ENCODE data around the gene KIAA0753.

DNA sequence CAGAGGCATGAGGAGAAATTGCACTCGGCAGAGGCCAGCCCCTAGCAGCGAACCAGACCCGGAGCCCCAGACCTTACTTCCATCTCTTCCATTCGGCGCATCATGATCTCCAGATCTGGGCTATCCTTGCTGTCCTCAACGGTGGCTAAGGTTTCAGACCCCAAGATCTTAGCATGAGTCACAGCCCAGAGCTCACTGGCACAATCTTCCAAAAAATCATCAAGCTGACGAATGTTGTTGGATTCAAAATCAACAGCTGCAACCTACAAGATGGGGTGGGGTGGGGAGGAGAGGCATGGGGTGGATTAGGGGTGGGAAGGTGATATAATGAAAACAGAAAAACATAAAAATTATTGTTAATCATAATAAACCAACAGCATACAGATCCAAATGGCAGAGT, 44.4 kb downstream of the KIAA0753 start:
- no peak for TF ChIP-seq SMC3 (conservative IDR thresholded peaks at IDR 0.05; ENCODE audit: insufficient read depth, low read depth, low read length)
- TF ChIP-seq ZNF354B (CRISPR knock-in tag; IDR thresholded peaks at IDR 0.05) = no peak
- TF ChIP-seq MTA2 (IDR thresholded peaks at IDR 0.05; ENCODE audit: low read depth) = no peak
- TF ChIP-seq, protein P1, sequence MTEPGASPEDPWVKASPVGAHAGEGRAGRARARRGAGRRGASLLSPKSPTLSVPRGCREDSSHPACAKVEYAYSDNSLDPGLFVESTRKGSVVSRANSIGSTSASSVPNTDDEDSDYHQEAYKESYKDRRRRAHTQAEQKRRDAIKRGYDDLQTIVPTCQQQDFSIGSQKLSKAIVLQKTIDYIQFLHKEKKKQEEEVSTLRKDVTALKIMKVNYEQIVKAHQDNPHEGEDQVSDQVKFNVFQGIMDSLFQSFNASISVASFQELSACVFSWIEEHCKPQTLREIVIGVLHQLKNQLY (CRISPR knock-in tag; conservative IDR thresholded peaks at IDR 0.05) = no peak
- TF ChIP-seq, protein P2, sequence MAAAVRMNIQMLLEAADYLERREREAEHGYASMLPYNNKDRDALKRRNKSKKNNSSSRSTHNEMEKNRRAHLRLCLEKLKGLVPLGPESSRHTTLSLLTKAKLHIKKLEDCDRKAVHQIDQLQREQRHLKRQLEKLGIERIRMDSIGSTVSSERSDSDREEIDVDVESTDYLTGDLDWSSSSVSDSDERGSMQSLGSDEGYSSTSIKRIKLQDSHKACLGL (CRISPR knock-in tag; IDR thresholded peaks at IDR 0.05; ENCODE audit: borderline replicate concordance, poor library complexity, severe bottlenecking) = no peak
- TF ChIP-seq TBP (optimal IDR thresholded peaks at IDR 0.05; ENCODE audit: low read depth, low read length) = no peak

Measured in K562 (cell line).